Putamen (tissue), 1 donor: Measurements from ENCODE around the gene MCTP2.

Experiments used
- DNase-seq: peaks from one replicate; pipeline ENCODE4 v3.0.0-alpha.2; 2016; ENCODE audit warnings: low spot score

Gene MCTP2

DNA sequence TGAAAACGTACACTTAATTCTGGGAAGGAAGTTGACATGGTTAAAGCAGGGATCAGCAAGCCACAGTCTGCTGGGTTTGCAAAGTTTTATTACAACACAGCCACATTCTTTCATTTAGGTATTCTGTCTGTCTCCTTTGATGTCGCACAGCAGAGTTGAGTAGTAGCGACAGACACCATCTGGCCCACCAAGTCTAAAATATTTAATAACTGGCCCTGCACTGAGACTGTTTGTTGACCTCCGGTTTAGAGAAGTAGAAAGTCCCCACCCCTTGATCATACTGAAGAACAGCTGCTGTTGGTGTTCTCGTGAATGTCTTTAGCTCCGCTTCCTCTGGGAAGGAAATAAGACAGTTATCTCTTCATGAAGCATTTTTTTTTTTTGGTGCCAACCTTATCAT, 66.2 kb downstream of the MCTP2 start:
- DNase-seq, result no peak

DNA sequence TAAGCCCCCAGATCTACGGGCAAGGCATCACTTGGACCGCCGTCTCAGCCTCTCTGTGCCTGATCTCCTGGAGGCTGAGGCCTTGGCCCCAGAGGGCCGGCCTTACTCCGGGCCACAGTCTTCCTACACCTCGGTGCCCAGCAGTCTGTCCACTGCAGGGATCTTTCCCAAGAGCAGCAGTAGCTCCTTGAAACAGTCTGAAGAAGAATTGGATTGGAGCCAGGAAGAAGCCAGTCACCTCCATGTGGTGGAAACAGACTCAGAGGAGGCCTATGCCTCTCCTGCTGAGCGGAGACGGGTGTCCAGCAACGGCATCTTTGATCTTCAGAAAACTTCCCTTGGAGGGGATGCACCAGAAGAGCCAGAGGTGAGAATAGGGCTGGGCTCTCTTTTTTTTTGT, 67.0 kb downstream of the MCTP2 start:
- no peak for DNase-seq

DNA sequence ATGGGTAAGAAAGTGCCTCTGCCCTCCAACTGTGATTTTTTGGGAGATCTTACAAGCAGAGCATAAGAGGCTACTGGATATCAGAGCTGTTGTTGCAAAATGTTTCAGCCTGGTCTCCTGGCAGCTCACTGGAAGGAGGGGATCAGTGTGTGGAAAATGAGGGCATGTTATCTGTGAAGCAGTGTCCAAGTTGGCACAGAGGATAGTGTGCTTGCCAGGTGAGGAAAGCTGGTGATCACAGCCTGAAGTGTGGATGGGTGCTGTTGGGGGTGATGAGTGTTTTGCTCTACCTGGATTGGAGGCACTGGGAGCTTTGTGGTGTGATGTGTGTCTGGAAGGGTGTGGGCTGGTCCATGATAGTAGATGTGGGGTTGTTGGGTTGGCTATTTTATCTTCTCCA, 69.3 kb downstream of the MCTP2 start:
- no peak for DNase-seq

DNA sequence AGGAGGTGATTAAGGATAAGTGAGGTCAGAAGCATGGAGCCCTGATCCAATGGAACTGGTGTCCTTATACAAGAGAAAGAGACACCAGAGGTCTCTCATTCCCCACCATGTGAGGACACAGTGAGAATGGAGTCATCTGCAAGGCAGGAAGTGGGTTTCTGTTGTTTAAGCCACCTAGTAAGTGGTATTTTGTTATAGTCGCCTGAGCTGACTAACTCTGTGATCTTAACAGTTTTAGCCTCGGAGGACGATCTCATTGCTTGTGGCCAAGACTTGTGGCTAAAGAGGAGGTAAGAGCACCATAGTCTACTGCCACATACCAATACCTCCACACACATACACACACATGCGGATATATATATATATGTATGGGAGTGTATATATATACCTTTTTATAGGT, 73.8 kb downstream of the MCTP2 start:
- DNase-seq, result no peak

DNA sequence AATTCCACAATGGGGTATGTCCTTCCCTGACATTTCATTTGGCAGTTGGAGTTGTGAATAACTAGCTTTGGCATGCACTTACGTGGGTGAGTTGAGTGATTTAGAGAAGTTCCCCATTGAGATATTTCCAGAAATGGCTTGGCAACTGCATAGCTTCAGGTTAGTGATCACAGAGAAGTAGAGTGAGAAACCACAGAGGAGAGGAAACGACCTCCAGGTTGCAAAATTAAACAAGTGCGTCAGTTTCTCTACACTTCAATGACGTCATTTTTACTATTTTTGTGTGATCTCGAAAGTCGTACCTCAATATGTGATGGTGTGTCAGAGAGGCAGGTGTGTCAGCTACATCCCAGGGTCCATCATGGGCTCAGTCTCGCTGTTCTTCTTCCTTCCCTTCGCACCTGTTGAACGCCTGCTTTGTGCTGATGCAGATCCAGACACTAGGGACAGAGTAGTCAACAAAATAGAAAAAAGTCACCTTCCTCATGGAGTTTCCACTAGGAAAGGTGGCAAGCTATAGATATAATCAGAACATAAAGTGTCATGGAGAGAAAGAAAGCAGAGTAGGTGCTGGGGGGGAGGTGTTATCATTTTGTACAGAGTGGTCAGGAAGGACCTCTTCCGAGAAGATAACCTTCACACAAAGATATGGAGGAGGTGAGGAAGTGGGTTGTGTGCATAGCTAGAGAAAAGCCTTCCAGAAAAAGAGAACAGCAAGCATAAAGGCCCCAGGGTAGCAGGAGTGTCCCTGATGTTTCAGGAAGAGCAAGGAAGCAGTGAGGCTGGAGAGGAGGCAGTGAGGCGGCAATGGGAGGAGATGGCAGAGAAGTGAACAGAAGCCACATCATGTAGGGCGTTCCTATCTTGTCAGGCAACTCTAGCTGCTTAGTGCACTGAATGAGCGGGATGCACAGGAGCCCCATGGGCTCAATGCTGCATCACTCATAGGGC, 75.6 kb downstream of the MCTP2 start:
- no peak for DNase-seq

DNA sequence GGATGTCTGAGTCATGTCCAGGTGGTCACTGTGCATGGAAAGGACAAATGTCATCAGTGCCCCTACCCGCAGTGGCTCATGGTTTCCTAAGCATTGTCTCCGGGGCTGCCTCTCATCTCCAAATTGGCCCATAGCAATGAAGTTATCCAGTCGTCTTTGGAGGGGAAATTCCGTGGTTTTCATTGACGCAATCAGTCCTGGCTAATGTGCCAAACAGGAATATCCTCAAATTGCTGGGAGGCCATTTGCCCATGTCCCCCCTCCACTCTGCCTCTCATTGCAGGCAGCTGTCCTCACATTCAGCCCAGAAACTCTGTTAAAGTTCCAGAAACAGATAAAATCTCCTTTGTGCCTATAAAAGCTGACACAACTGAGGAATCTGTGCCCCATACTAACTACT, 81.6 kb downstream of the MCTP2 start:
- DNase-seq, result no peak

DNA sequence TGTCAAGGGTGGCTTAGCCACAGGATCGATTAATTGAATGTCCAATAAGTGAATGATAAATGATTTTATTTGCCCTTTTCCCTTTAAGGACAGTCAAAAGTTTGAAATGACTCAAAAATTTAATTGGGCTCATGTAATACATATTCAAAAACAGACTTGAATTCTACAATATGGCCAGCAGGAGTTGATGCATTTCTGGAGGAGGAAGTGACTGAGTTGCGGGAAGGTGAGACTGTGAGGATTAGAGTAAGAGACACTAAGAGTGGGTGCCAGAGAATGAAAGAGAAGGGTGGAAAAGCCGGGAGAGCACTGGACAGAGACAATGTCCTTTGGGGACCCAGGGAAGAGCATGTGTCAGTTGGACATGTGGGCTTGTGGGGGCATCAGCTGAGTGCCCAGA, 83.3 kb downstream of the MCTP2 start:
- DNase-seq, result no peak

DNA sequence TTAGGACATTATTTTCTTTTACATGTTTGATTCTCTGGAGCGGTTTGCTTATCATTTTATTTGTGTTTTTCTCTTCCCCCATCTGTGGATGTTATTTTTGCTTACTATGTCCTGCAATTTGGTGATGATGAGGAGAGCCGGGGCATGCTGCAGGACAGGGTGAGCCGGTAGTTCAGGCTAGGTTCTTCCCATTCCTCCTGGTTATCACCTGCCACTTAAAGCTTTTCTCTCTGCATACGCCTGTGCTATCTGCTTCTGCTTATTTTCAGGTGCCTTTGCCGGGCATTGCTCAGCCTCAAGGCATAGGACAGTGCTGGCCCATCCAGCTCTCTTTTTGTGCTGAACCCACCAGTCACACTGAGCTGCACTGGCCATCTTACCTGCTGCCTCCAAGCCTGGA, 85.8 kb downstream of the MCTP2 start:
- no peak for DNase-seq

DNA sequence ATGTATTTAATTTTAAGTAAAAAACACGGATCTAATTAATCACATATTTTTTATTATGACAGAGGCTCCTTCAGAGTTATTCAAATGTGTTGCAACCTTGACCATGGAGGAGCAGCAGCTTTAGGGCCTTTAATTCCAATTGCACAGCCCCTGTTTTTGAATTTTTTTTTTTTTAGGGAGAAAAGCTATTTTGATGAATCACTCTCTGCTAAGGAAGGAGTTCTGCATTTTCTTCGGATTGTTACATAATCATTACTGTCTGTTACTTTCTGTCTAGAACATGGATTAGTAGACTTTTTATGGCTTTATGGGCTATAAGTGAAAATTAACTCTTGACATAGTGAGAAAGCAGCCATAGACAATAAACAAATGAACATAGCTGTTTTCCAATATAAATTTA, 90.8 kb downstream of the MCTP2 start:
- DNase-seq, result no peak

DNA sequence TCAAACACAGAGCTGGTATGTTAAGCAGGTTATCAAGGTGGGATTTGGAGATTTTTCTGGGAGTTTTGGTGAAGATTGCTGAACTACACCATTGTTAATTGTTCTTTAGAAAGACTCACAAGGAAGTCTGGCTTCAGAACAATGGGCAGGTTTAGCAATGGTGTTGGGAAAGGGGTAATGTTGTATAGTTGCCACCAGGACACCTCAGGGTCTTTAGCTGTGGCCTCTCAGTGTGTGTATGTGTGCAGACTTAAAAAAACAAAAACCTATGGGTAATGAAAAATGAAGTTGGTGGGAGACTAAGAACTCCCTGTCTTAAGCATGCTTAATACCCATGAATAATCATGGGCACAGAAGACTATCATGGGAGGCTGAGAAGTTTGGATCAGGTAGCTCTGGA, 91.7 kb downstream of the MCTP2 start:
- DNase-seq, result no peak

DNA sequence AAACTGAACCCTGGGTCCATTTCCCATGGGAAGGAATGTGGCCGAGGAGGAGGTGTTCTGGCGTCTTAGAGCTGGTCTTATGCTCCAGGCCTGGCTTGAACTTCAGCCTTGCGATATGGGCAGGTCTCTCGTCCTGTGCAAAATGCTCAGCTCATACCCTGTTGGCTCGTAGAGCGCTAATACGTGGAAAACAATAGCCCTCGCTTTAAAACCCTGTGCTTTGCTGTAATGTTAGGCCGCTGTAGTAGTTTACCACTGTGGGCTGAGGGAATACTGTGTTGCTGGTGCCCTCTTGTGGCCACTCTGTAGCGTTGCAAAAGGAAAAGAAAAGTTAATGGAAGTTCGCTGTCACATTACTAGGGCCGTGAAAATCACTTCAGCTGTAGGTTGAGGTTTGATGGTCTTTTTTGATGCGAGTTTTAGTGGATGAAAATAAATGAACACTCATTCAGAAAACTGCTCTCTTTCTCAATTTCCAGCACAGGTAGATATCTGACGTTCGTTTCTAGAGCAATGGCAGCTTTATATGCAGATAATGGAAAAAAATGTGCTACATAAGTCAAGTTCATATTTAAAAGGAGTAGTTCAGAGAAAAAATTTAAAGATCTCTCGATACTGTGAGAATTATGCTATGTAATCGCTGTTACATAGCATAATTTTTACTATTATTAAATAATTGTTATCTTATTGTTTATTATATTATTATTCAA, 92.9 kb downstream of the MCTP2 start:
- DNase-seq, result peak; percentile 21

DNA sequence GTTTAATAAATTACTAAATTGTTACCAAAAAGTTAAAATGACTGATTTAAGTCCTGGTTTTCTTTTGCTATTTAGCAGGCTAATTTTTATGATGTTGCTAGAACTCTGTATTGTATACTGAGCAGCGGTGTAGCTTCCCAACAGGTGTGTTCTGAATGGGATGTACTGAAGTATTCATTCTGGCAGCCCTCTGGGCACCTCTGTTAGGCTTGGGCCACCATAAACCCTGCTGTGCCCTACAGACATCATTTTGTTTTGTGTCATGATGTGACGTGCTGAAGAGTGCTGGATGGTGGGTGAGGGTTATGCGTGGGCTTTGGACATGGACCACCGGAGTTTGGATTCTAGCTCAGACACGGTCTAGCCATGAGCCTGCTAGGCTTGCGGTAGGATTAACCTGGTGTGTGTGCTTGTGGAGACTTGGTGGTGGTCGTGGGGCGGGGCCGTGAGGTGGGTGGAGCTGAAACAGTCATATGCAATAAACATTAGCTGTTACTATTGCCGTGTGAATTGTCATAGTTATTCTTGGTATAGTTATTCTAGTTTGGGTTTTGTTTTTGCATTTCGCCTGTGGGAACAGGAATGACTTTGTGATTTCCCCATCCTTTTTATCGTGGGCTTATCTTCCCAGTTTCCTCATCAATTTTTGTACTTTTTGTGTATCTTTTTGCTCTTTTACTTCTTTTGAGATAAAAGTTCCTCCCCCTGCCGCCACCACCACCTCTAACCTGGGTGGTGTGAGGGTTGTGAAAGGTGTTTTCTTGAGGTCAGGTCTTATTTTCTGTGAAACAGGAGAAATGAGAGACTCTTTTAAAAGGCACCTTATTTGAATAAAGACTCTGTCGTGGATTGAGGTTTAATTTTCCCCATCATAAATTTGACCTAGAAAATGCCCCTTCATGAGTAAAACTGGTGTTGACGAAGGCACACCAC, 93.7 kb downstream of the MCTP2 start:
- DNase-seq, result no peak

DNA sequence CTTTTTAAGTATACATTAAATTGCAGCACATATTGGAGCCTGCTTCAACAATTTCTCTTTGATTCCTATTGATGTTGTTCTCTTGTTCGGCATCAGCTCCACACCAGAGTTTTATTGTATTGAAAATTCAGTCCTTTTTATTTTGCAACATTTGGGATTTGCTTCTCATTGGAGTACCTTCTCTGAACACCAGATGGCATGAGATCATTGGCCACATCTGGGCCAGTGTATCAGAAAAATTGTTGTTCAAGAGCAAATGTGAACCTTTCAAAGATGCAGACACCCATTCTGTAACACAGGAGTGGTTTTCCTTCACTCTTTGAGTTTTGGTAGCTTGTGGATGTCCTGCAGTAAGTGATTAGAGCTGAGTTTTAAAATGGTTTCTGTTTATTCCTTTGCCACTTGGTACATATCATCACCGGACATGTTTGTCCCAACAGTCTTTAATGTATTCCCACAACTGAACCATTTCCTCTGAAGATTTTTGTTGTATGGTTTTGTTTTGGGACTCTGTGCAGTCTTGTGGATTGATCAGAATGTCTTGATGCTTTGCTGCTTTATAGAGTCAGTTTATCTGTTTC, 96.1 kb downstream of the MCTP2 start:
- DNase-seq, result no peak

DNA sequence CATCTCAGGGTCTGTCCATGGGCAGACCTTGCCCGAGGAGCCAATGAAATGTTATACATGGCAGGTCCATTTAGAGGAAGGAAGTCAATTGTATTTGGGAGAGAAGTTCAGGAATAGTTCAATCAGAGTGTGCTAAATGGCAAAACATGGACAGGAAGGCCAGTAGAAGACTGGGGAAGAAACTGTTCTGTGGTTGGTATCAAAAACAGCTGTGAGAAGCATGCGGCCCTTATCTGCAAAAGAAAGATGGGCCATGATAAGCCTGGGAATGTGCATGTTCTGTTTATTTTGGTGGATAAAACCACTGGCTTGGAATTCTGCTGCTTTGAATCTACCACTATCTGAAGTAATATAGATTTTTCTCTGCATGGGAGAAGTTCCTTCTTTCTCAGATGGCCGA, 100.4 kb downstream of the MCTP2 start:
- DNase-seq, result no peak

DNA sequence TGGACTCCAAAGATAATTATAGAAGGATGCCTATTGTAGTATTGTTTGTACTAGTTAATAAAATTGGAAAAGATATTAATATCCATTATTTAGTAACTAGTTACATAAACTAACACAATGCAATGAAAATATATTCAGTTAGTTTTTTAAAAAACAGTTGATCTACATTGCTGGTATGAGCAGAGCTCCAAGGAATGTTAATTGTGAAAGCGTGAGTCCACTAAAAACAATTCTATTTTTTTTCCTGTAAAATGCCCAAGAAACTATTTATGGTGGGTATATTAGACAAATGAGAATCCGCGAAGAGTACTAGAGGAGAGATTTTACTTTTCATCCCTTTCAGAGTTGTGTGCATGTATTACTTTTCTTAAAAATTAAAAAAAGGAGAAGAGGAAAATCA, 104.3 kb downstream of the MCTP2 start:
- no peak for DNase-seq

DNA sequence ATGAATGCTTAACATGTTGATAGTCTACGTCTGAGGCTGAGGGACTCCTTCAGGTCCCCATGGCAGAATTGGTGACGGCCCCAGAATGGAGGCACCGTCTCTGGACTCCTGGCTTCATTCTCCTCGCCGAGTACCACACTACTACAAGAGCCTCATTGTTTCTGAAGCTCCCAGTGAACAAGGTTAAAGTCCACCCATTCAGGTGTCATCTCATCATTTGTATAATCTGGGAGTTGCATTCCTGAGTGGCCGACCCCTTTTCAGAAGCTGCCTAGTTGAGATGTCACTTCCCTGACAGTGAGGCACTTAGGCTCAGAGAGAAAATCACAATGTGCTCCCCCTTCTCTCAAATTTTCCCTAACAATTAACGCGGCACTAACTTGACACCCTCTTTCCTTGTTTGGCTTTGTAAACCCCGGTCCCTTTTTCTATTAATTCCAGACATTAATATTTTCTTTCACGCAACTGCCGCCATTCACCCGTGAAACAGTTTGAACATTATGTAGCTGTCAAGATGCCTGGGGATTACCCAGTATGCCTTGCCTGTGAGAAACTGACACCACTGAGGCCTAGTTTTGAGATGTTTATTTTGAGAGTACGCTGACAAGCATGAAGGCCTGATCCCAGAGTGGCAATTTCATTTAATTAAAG, 105.6 kb downstream of the MCTP2 start:
- no peak for DNase-seq

DNA sequence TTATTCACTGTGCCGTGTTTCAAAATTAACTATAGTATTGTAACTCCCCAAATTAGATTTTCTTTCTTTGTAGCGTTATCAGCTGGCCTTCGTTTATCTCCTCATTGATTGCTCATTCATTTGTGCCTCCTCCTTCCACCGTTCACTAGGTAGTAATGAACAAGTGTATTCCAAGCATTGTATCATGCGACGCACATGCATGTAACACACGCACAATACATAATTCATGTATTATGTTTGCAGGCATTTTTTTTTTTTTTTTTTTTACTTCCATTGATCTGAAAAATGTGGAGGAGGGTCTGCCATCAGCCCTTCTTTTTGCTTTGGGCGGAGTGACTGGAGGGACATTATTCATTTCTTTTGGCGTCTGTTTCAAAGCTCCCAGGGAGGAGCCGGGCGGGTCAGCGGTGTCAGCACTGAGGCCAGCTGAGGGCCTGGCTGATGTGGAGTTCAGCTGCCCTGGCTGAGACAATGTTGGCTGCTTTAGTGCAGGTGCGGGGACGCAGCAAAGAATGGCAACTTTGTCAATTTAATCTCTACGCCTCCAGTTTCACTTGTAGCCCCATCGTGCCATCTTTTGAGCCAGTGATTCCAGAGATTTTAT, 107.0 kb downstream of the MCTP2 start:
- no peak for DNase-seq

DNA sequence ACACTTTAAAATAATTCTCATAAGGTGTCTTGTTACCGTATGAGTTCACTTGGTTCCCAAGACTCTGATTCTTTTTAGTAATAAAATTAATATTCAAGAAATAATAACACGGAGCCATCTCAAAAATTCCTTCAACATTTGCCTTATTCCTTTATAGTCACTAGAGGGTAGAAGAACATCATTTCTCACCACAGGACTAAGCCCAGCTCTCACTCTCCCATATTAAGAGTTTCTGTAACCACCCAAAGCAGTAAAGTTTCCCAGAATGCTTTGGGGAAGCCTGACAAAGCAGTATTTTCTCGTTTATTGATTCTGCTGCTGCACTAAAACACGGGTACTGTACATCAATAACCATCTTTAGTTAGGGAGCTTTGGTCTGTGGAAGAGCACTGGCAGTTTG, 114.9 kb downstream of the MCTP2 start:
- DNase-seq, result no peak

DNA sequence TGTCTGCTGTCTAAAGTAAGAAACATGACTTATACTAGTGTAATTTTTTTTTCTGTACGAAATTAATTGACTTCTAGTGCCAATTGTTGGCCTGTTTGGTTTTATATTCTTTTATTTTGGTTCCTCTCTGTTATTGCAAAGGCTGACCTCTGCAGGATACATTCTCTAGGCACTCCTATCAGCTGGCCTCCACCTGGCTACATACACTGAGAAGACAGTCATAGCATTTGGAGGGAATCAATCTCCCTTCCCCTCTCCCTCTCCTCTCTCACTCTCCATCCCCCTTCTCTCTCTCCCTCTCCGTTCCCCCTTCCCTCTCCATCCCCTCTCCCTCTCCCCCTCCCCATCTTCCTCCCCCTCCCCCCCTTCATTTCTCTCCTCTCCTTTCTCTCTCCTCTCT, 116.7 kb downstream of the MCTP2 start:
- no peak for DNase-seq

DNA sequence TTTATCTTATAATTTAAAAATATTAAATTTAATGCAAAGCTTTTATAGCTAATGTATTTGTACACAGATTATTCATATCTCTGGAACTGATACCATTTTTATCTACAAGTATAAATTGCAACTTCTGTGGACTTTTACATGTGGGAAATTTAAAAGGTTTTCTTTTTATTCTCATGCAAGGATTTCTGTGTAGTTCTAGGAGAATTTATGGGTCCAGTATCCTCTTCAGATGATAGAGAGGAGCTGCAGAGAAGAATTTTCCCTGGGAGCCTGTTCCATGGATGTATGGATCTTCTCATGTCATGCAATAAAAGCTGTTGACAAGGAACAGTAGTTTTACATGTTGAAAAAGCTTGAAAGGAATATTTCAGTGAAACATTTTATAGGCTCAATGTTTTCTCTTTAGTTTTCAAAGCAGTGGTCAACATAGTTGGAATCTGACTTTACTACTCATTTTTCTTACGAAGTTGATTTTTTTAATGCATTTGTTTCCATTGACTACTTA, 119.7 kb downstream of the MCTP2 start:
- DNase-seq, result no peak
